ENCODE measurements around the gene RABGAP1L.

- TF ChIP-seq EZH2phosphoT487 (IDR thresholded peaks at IDR 0.05; ENCODE audit: borderline replicate concordance): no peak
- TF ChIP-seq CTCF (IDR thresholded peaks at IDR 0.05 in 2 of 3, conservative IDR thresholded peaks at IDR 0.05 in 1 of 3; ENCODE audit: borderline replicate concordance in 1 of 3, insufficient read depth in 1 of 3, low read depth in 2 of 3, low read length in 2 of 3): no peak
- TF ChIP-seq SIN3A (IDR thresholded peaks at IDR 0.05; ENCODE audit: low read depth): no peak
- TF ChIP-seq EGR1 (IDR thresholded peaks at IDR 0.05; ENCODE audit: low read depth): no peak
- no peak for TF ChIP-seq POLR2A (IDR thresholded peaks at IDR 0.05; ENCODE audit: borderline replicate concordance, extremely low read depth, insufficient read depth, insufficient read length)
- TF ChIP-seq ELF1 (IDR thresholded peaks at IDR 0.05; ENCODE audit: borderline replicate concordance, low read depth): no peak
Measured at GRCh38 chr1:174393885-174394284, 234.6 kb downstream of the RABGAP1L start.

All from HCT116 (cell line).